Esophagus squamous epithelium (tissue), 4 donors: Measurements from ENCODE around the gene JADE1.

ENCODE experiments used
- POLR2A ChIP-seq, 4 donors: fragments of 450-650 bp; IDR thresholded peaks; one replicate each; pipeline ENCODE4 v1.6.1; 2017; ENCODE audit warnings: antibody characterized with exemption in 4 of 4, mild to moderate bottlenecking in 4 of 4, moderate library complexity in 3 of 4
- TF ChIP-seq, protein P1 (sequence below), 6 experiments: fragments of 450-650 bp in 4 of 6; fragments of 200-600 bp in 2 of 6; sonication (generic) in 2 of 6; IDR thresholded peaks; one replicate each; pipeline ENCODE4 v1.5.1; 2016 to 2019; ENCODE audit warnings: antibody characterized with exemption in 6 of 6, mild to moderate bottlenecking in 4 of 6, moderate library complexity in 4 of 6

DNA sequence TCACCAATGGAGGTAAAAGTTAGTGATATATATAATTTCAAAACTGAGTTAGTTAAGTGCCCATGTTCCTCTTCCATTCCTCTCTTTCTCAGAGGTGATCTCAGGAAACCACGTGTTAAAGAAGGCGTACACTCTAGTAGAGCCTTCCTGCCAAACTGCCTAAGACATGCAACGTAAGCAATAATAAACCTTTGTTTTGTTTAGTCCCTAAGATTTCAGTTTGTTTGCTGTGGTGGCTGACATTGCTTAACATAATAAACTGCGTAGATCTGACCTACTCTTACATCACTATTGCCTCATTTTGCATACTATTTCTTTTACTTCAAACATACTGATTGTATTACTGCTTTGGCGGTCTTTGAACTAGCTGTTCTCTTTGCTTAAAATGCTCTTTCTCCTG lies 99.2 kb downstream of the JADE1 start:
- no peak for TF ChIP-seq POLR2A (IDR thresholded peaks at IDR 0.05)
- TF ChIP-seq, protein P1, sequence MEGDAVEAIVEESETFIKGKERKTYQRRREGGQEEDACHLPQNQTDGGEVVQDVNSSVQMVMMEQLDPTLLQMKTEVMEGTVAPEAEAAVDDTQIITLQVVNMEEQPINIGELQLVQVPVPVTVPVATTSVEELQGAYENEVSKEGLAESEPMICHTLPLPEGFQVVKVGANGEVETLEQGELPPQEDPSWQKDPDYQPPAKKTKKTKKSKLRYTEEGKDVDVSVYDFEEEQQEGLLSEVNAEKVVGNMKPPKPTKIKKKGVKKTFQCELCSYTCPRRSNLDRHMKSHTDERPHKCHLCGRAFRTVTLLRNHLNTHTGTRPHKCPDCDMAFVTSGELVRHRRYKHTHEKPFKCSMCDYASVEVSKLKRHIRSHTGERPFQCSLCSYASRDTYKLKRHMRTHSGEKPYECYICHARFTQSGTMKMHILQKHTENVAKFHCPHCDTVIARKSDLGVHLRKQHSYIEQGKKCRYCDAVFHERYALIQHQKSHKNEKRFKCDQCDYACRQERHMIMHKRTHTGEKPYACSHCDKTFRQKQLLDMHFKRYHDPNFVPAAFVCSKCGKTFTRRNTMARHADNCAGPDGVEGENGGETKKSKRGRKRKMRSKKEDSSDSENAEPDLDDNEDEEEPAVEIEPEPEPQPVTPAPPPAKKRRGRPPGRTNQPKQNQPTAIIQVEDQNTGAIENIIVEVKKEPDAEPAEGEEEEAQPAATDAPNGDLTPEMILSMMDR (IDR thresholded peaks at IDR 0.05) = no peak
